H1 (cell line): ENCODE data around the gene BTN2A1. TPM values are rescaled to one million over a fixed set of nuclear protein-coding genes. Genes with fewer than 3 reads are reported as not detected.

Experiments
- CTCF ChIA-PET: fragments of 300-600 bp; sonication (Branson Sonifier 250); formaldehyde crosslinking; loops from one replicate; lab custom pipeline; 2021; ENCODE audit not compliant: partially characterized antibody; lab: Charles Lee
- POLR2A ChIA-PET: fragments of 300-600 bp; sonication (Branson Sonifier 250); formaldehyde crosslinking; loops from one replicate; lab custom pipeline; 2021; ENCODE audit warnings: inconsistent platforms; ENCODE audit not compliant: partially characterized antibody; lab: Charles Lee
- DNase-seq, 2 experiments: peaks; one replicate each; pipeline versions ENCODE4 v3.0.0 to v3.0.0-alpha.2; 2010 to 2022; ENCODE audit warnings: low spot score in 2 of 2, low read depth in 1 of 2, mixed read lengths in 1 of 2
- FAIRE-seq: peaks from 2 replicates; lab custom pipeline; 2011; peaks lifted over from hg19 to GRCh38; lab: Jason Lieb, UNC
- H2AFZ ChIP-seq: 2 replicates; pipeline ENCODE4 v1.8.1; 2012; ENCODE audit warnings: low read length, inconsistent platforms
- H2AK5ac ChIP-seq: 2 replicates; pipeline ENCODE4 v1.6.1; 2013; ENCODE audit warnings: low read depth, low read length
- H2BK120ac ChIP-seq: replicated peaks from 2 replicates; pipeline ENCODE3; 2013; ENCODE audit warnings: low read depth, low read length, inconsistent platforms
- H2BK12ac ChIP-seq: 2 replicates; pipeline ENCODE4 v1.6.1; 2013; ENCODE audit warnings: low read depth, low read length
- H2BK15ac ChIP-seq: 2 replicates; pipeline ENCODE4 v1.6.1; 2013; ENCODE audit warnings: low read length
- H2BK20ac ChIP-seq: 2 replicates; pipeline ENCODE4 v1.6.1; 2013; ENCODE audit warnings: low read length
- H2BK5ac ChIP-seq: 2 replicates; pipeline ENCODE4 v1.6.1; 2013; ENCODE audit warnings: low read depth, low read length
- H3K14ac ChIP-seq: 2 replicates; pipeline ENCODE4 v1.6.1; 2013; ENCODE audit warnings: inconsistent platforms; ENCODE audit not compliant: insufficient read length
- H3K18ac ChIP-seq: 2 replicates; pipeline ENCODE4 v1.6.1; 2013; ENCODE audit warnings: low read length; ENCODE audit errors: extremely low read depth
- H3K23ac ChIP-seq: 2 replicates; pipeline ENCODE4 v1.6.1; 2013; ENCODE audit warnings: inconsistent platforms; ENCODE audit not compliant: insufficient read length
- H3K23me2 ChIP-seq: 2 replicates; pipeline ENCODE4 v1.6.1; 2013; ENCODE audit warnings: low read depth, low read length
- H3K27ac ChIP-seq: 2 replicates; pipeline ENCODE4 v1.6.1; 2011; ENCODE audit warnings: low read depth, low read length, inconsistent platforms
- H3K27me3 ChIP-seq, 4 experiments: replicated peaks in 1 of 4; 1 replicate in 1 of 4; 2 replicates in 3 of 4; pipeline versions ENCODE4 v1.6.1 to v1.8.1; 2011 to 2013; ENCODE audit warnings: low read length in 3 of 4, mild to moderate bottlenecking in 3 of 4, inconsistent platforms in 2 of 4, mixed read lengths in 2 of 4, moderate library complexity in 1 of 4; ENCODE audit not compliant: control insufficient read depth in 3 of 4, insufficient read depth in 3 of 4; ENCODE audit errors: extremely low read depth in 1 of 4
- H3K36me3 ChIP-seq, 4 experiments: 2 replicates each; pipeline versions ENCODE4 v1.6.1 to v1.8.1; 2011 to 2013; ENCODE audit warnings: mild to moderate bottlenecking in 4 of 4, low read length in 3 of 4, moderate library complexity in 2 of 4, control low read depth in 1 of 4, inconsistent platforms in 1 of 4; ENCODE audit not compliant: insufficient read depth in 4 of 4, control insufficient read depth in 2 of 4
- H3K4ac ChIP-seq: replicated peaks from 2 replicates; pipeline ENCODE3; 2013; ENCODE audit warnings: low read length, low read depth, mixed read lengths, inconsistent platforms; ENCODE audit not compliant: insufficient read length
- H3K4me1 ChIP-seq, 4 experiments: replicated peaks in 1 of 4; 1 replicate in 1 of 4; 2 replicates in 3 of 4; pipeline versions ENCODE4 v1.6.1 to v1.8.1; 2011 to 2013; ENCODE audit warnings: low read length in 3 of 4, inconsistent platforms in 2 of 4, mixed read lengths in 1 of 4; ENCODE audit not compliant: insufficient read depth in 4 of 4, control insufficient read depth in 3 of 4
- H3K4me2 ChIP-seq, 2 experiments: 2 replicates each; pipeline versions ENCODE4 v1.6.1 to v1.8.1; 2011 to 2013; ENCODE audit warnings: low read depth in 2 of 2, low read length in 2 of 2, control low read depth in 1 of 2, inconsistent platforms in 1 of 2, mild to moderate bottlenecking in 1 of 2; ENCODE audit not compliant: insufficient read depth in 1 of 2
- H3K4me3 ChIP-seq, 4 experiments: fragments of 200-600, 300-600 bp in 1 of 4; sonication (generic), shearing (Covaris generic), sonication (Bioruptor Twin) in 1 of 4; 2 replicates each; pipeline versions ENCODE4 v1.5.1 to v1.8.1; 2011 to 2016; ENCODE audit warnings: low read length in 4 of 4, low read depth in 3 of 4, control low read depth in 2 of 4, inconsistent platforms in 2 of 4, mild to moderate bottlenecking in 2 of 4, mixed read lengths in 1 of 4, moderate library complexity in 1 of 4; ENCODE audit not compliant: insufficient read depth in 2 of 4; ENCODE audit errors: extremely low read depth in 1 of 4
- H3K56ac ChIP-seq: replicated peaks from 2 replicates; pipeline ENCODE3; 2013; ENCODE audit warnings: low read depth, mild to moderate bottlenecking, mixed read lengths, low read length, inconsistent platforms; ENCODE audit not compliant: insufficient read length
- H3K79me1 ChIP-seq: 2 replicates; pipeline ENCODE4 v1.6.1; 2013; ENCODE audit warnings: low read depth, low read length, control low read depth
- H3K79me2 ChIP-seq, 2 experiments: 2 replicates each; pipeline versions ENCODE4 v1.6.1 to v1.8.1; 2012 to 2013; ENCODE audit warnings: low read length in 2 of 2, mild to moderate bottlenecking in 2 of 2, inconsistent platforms in 1 of 2; ENCODE audit not compliant: insufficient read depth in 2 of 2, control insufficient read depth in 1 of 2
- H3K9ac ChIP-seq, 4 experiments: replicated peaks in 1 of 4; 1 replicate in 1 of 4; 2 replicates in 3 of 4; pipeline versions ENCODE4 v1.6.1 to v1.8.1; 2011 to 2013; ENCODE audit warnings: low read depth in 3 of 4, low read length in 3 of 4, control low read depth in 2 of 4, mild to moderate bottlenecking in 2 of 4, moderate library complexity in 2 of 4, inconsistent platforms in 1 of 4; ENCODE audit errors: extremely low read depth in 1 of 4
- H3K9me3 ChIP-seq, 2 experiments: 2 replicates each; pipeline versions ENCODE4 v1.6.1 to v1.8.1; 2012 to 2013; ENCODE audit warnings: mild to moderate bottlenecking in 2 of 2, moderate library complexity in 2 of 2, control low read depth in 1 of 2, inconsistent platforms in 1 of 2, low read depth in 1 of 2, low read length in 1 of 2, mixed read lengths in 1 of 2; ENCODE audit not compliant: insufficient read depth in 2 of 2
- H4K20me1 ChIP-seq, 2 experiments: replicated peaks in 1 of 2; 2 replicates each; pipeline versions ENCODE3 to v1.8.1; 2011 to 2013; ENCODE audit warnings: inconsistent platforms in 2 of 2, low read length in 2 of 2, mild to moderate bottlenecking in 1 of 2; ENCODE audit not compliant: insufficient read depth in 2 of 2, control insufficient read depth in 1 of 2
- H4K5ac ChIP-seq: 2 replicates; pipeline ENCODE4 v1.6.1; 2013; ENCODE audit warnings: low read length, low read depth, mixed read lengths, inconsistent platforms; ENCODE audit not compliant: insufficient read length
- H4K8ac ChIP-seq: 2 replicates; pipeline ENCODE4 v1.8.0; 2013; ENCODE audit warnings: mild to moderate bottlenecking, moderate library complexity, low read length, inconsistent platforms; ENCODE audit not compliant: insufficient read depth; ENCODE audit errors: extremely low read depth
- H4K91ac ChIP-seq: replicated peaks from 2 replicates; pipeline ENCODE3; 2013; ENCODE audit warnings: low read length, mixed read lengths, inconsistent platforms; ENCODE audit not compliant: insufficient read length
- CHD2 ChIP-seq: IDR thresholded peaks from 2 replicates; pipeline ENCODE4 v1.6.1; 2012; ENCODE audit warnings: low read length, improper control_type of control experiment
- CTBP2 ChIP-seq: IDR thresholded peaks from 2 replicates; pipeline ENCODE4 v1.7.0; 2011; ENCODE audit warnings: borderline replicate concordance, mild to moderate bottlenecking, moderate library complexity, mixed read lengths, low read length; ENCODE audit not compliant: insufficient read depth, insufficient read length
- GTF2F1 ChIP-seq: IDR thresholded peaks from 2 replicates; pipeline ENCODE4 v1.6.1; 2012; ENCODE audit warnings: low read depth, low read length, improper control_type of control experiment, borderline replicate concordance
- JUN ChIP-seq: IDR thresholded peaks from 2 replicates; pipeline ENCODE4 v1.6.1; 2011; ENCODE audit warnings: low read depth, mild to moderate bottlenecking, improper control_type of control experiment, low read length
- JUND ChIP-seq: IDR thresholded peaks from 2 replicates; pipeline ENCODE4 v1.6.1; 2011; ENCODE audit warnings: mild to moderate bottlenecking, improper control_type of control experiment, low read length
- KDM5A ChIP-seq: fragments of 200-600 bp; IDR thresholded peaks from 2 replicates; pipeline ENCODE4 v1.7.1; 2012; ENCODE audit warnings: mild to moderate bottlenecking, low read length, inconsistent platforms, mixed read lengths
- NANOG ChIP-seq: IDR thresholded peaks from 2 replicates; pipeline ENCODE4 v1.6.1; 2011; ENCODE audit warnings: low read length, low read depth, mild to moderate bottlenecking, inconsistent platforms; ENCODE audit not compliant: insufficient read depth, poor library complexity, severe bottlenecking
- NRF1 ChIP-seq: IDR thresholded peaks from 2 replicates; pipeline ENCODE4 v1.6.1; 2011; ENCODE audit warnings: mild to moderate bottlenecking, low read depth, low read length, improper control_type of control experiment
- POLR2AphosphoS5 ChIP-seq: IDR thresholded peaks from 2 replicates; pipeline ENCODE4 v1.6.1; 2011; ENCODE audit warnings: low read depth, low read length
- RXRA ChIP-seq: IDR thresholded peaks from 2 replicates; pipeline ENCODE4 v1.6.1; 2011; ENCODE audit warnings: low read depth, mild to moderate bottlenecking, low read length, moderate library complexity; ENCODE audit not compliant: insufficient read depth
- WGBS, 2 experiments: shearing (Covaris generic) in 1 of 2; methylation state at CpG; one replicate each; pipeline versions ENCODE4 v1.1.6 to v1.1.7; 2013 to 2015; ENCODE audit warnings: low lambda C conversion rate in 2 of 2, mixed read lengths in 2 of 2, inconsistent platforms in 1 of 2, low coverage in 1 of 2, missing lambda C conversion rate in 1 of 2; ENCODE audit not compliant: insufficient replicate concordance in 2 of 2, insufficient coverage in 1 of 2, insufficient read length in 1 of 2; ENCODE audit errors: extremely low coverage in 1 of 2, missing lambda C conversion rate in 1 of 2; 5-methylcytosine and 5-hydroxymethylcytosine counted together
- polyA plus RNA-seq, 7 experiments: library from polyadenylated mRNA; depleted of rRNA in 3 of 7; stranded (reverse) in 5 of 7; unstranded in 2 of 7; fragments of >200 nt in 5 of 7; fragments of 200-250 nt in 2 of 7; gene quantifications; 1 replicate in 5 of 7; 2 replicates in 1 of 7; 4 replicates in 1 of 7; pipeline versions ENCODE4 v1.2.1 to v1.2.3, GENCODE V29; 2011 to 2013; ENCODE audit warnings: missing spikeins in 2 of 7, mixed read lengths in 2 of 7
- total RNA-seq: library from RNA; stranded (reverse); fragmentation: NEBNext Ultra II Directional; extraction: Animal tissue kit (Norgen Biotek cat#: 25700); gene quantifications from 2 replicates; pipeline ENCODE4 v1.2.1, GENCODE V29; 2021
- TF ChIP-seq, protein P1 (sequence below): IDR thresholded peaks from 2 replicates; pipeline ENCODE4 v1.6.1; 2011; ENCODE audit warnings: low read length, improper control_type of control experiment
- TF ChIP-seq, protein P2 (sequence below): IDR thresholded peaks from 2 replicates; pipeline ENCODE4 v1.6.1; 2012; ENCODE audit warnings: inconsistent platforms

Gene BTN2A1
- total and polyA plus RNA-seq, 2 of the 8 experiments (the other 6 are each of a cell fraction or from before 2014, with no cell fraction given) = 8.7 to 11.0 TPM

DNA sequence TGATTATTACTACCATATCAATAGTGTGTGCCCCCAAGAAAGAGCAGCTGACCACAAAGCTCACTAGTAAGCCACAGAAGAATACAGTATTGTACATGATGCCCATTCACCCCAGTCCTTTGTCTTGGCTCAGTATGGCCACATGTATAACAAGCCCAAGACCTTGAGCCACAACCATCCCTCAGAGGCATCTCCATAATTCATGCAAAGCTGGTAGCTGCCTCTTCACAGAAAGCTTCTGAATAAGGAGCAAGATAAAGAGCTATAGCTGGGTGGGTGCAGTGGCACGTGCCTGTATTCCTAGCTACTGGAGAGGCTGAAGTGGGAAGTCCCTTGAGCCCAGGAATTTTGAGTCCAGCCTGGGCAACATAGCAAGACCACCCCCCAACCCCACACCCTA is 37.5 kb downstream of the BTN2A1 start:
- H3K27me3 ChIP-seq = peaks cover 0 to 2% (median 0%) of the 10 kb centered on the region in 4 experiments; a peak in 2 of 7 replicates
- CTCF ChIA-PET = interaction anchor here (0.7 to 2.0 kb wide), 4 partner anchors 20 to 1780 kb away, joined by 3 to 7 read pairs (median 4); no protein-coding TSS in a partner anchor
- H3K4me3 ChIP-seq = no peak overlapping the region
- no peak overlapping the region for H2AK5ac ChIP-seq
- no peak overlapping the region for H2AFZ ChIP-seq
- H3K23me2 ChIP-seq = no peaks in the 10 kb centered on the region
- FAIRE-seq = no peak
- H2BK15ac ChIP-seq = no peak overlapping the region
- no peak overlapping the region for H3K27ac ChIP-seq
- POLR2A ChIA-PET = interaction anchor here (1.2 kb wide), 1 partner anchor 27 kb away, joined by 3 read pairs; no protein-coding TSS in a partner anchor
- H4K8ac ChIP-seq = no peak overlapping the region
- no peak for DNase-seq
- WGBS, 2 experiments = 67% methylated on average over 1 of the region's 1 CpG; no CpG with 5 or more reads in 1 of the 2 experiments
- no peak overlapping the region for H2BK12ac ChIP-seq
- no peaks in the 10 kb centered on the region for H4K20me1 ChIP-seq
- no peak overlapping the region for H2BK120ac ChIP-seq
- no peak overlapping the region for H4K5ac ChIP-seq
- no peak overlapping the region for H3K18ac ChIP-seq
- no peak overlapping the region for H3K14ac ChIP-seq
- no peak overlapping the region; a peak in 1 of 7 replicates for H3K9ac ChIP-seq
- H3K79me1 ChIP-seq = no peaks in the 10 kb centered on the region
- H3K4me1 ChIP-seq = peaks cover 0 to 3% (median under 1%) of the 10 kb centered on the region in 4 experiments; a peak in 1 of 7 replicates
- no peak overlapping the region for H2BK20ac ChIP-seq
- H3K4me2 ChIP-seq = no peak overlapping the region
- H3K36me3 ChIP-seq = no peaks in the 10 kb centered on the region
- no peaks in the 10 kb centered on the region for H3K79me2 ChIP-seq
- no peak overlapping the region for H4K91ac ChIP-seq
- H2BK5ac ChIP-seq = no peak overlapping the region
- no peak overlapping the region for H3K4ac ChIP-seq
- H3K9me3 ChIP-seq = no peaks in the 10 kb centered on the region
- H3K56ac ChIP-seq = no peak overlapping the region
- no peak overlapping the region for H3K23ac ChIP-seq
- TF ChIP-seq NANOG = no peak
- no peak for TF ChIP-seq RXRA
- TF ChIP-seq, protein P1, sequence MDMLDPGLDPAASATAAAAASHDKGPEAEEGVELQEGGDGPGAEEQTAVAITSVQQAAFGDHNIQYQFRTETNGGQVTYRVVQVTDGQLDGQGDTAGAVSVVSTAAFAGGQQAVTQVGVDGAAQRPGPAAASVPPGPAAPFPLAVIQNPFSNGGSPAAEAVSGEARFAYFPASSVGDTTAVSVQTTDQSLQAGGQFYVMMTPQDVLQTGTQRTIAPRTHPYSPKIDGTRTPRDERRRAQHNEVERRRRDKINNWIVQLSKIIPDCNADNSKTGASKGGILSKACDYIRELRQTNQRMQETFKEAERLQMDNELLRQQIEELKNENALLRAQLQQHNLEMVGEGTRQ = no peak
- TF ChIP-seq, protein P2, sequence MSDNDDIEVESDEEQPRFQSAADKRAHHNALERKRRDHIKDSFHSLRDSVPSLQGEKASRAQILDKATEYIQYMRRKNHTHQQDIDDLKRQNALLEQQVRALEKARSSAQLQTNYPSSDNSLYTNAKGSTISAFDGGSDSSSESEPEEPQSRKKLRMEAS = no peak
- no peak for TF ChIP-seq CHD2
- no peak for TF ChIP-seq CTBP2
- TF ChIP-seq GTF2F1 = no peak
- no peak for TF ChIP-seq JUN
- no peak for TF ChIP-seq POLR2AphosphoS5
- TF ChIP-seq NRF1 = no peak
- no peak for TF ChIP-seq KDM5A
- no peak for TF ChIP-seq JUND
